Fibroblast of lung (primary cell): ENCODE data around the gene COL26A1. TPM values are rescaled to one million over a fixed set of nuclear protein-coding genes. Genes with fewer than 3 reads are reported as not detected.

ENCODE experiments used
- DNase-seq, 2 donors: peaks; one replicate each; pipeline versions ENCODE4 v3.0.0 to v3.0.0-alpha.2; 2010; ENCODE audit warnings: low read depth in 2 of 2
- H2AFZ ChIP-seq: 2 replicates; pipeline ENCODE4 v1.5.1; 2012; ENCODE audit warnings: low read length, control low read depth, inconsistent platforms
- H3K27ac ChIP-seq: 2 replicates; pipeline ENCODE4 v1.5.1; 2011; ENCODE audit warnings: low read length, control low read depth; ENCODE audit not compliant: insufficient read depth
- H3K27me3 ChIP-seq: 2 replicates; pipeline ENCODE4 v1.5.1; 2011; ENCODE audit warnings: mild to moderate bottlenecking, low read length; ENCODE audit not compliant: control insufficient read depth, insufficient read depth
- H3K36me3 ChIP-seq: 2 replicates; pipeline ENCODE4 v1.5.1; 2011; ENCODE audit warnings: low read length; ENCODE audit not compliant: control insufficient read depth, insufficient read depth
- H3K4me1 ChIP-seq: 2 replicates; pipeline ENCODE4 v1.5.1; 2011; ENCODE audit warnings: low read length; ENCODE audit not compliant: control insufficient read depth, insufficient read depth; ENCODE audit errors: extremely low read depth
- H3K4me2 ChIP-seq: 2 replicates; pipeline ENCODE4 v1.5.1; 2011; ENCODE audit warnings: low read length, control low read depth; ENCODE audit not compliant: insufficient read depth; ENCODE audit errors: extremely low read depth
- H3K4me3 ChIP-seq, 4 experiments: fragments of 200-600 bp in 1 of 4; sonication (generic) in 1 of 4; replicated peaks in 1 of 4; 2 replicates each; pipeline ENCODE4 v1.5.1; 2011 to 2016; ENCODE audit warnings: low read length in 4 of 4, low read depth in 3 of 4, mild to moderate bottlenecking in 3 of 4, control low read depth in 2 of 4, inconsistent platforms in 1 of 4, mixed read lengths in 1 of 4; ENCODE audit not compliant: insufficient read depth in 1 of 4; ENCODE audit errors: control extremely low read depth in 1 of 4
- H3K79me2 ChIP-seq: 2 replicates; pipeline ENCODE4 v1.5.1; 2012; ENCODE audit warnings: mild to moderate bottlenecking, low read length, inconsistent platforms; ENCODE audit not compliant: control insufficient read depth, insufficient read depth
- H3K9ac ChIP-seq: 2 replicates; pipeline ENCODE4 v1.5.1; 2011; ENCODE audit warnings: mild to moderate bottlenecking, low read length, control low read depth; ENCODE audit not compliant: insufficient read depth
- H3K9me3 ChIP-seq: 2 replicates; pipeline ENCODE4 v1.5.1; 2012; ENCODE audit warnings: low read depth, low read length; ENCODE audit not compliant: control insufficient read depth, insufficient read depth
- H4K20me1 ChIP-seq: 2 replicates; pipeline ENCODE4 v1.5.1; 2011; ENCODE audit warnings: low read length; ENCODE audit not compliant: control insufficient read depth, insufficient read depth; ENCODE audit errors: extremely low read depth
- EZH2 ChIP-seq: IDR thresholded peaks from 2 replicates; pipeline ENCODE4 v1.5.1; 2012; ENCODE audit warnings: low read length, control low read depth, mild to moderate bottlenecking; ENCODE audit errors: missing control alignments
- polyA plus RNA-seq, 2 donors: library from polyadenylated mRNA; depleted of rRNA in 1 of 2; stranded (reverse) in 1 of 2; unstranded in 1 of 2; fragments of >200 nt; gene quantifications; 2 replicates each; pipeline ENCODE4 v1.2.1, GENCODE V29; 2011 to 2012; ENCODE audit warnings: missing spikeins in 1 of 2
- total RNA-seq: library from RNA; depleted of rRNA; stranded (reverse); fragments of >200 nt; gene quantifications from 2 replicates; pipeline ENCODE4 v1.2.1, GENCODE V29; 2014
- TF ChIP-seq, protein P1 (sequence below), 2 donors: IDR thresholded peaks in 1 of 2; conservative IDR thresholded peaks in 1 of 2; 1 replicate in 1 of 2; 2 replicates in 1 of 2; pipeline ENCODE4 v1.5.1; 2011 to 2012; ENCODE audit warnings: low read length in 2 of 2, control low read depth in 1 of 2, inconsistent platforms in 1 of 2, low read depth in 1 of 2, mild to moderate bottlenecking in 1 of 2

Gene COL26A1
- total and polyA plus RNA-seq, 2 donors (not counting 1 experiment from before 2014, with no cell fraction given), result 0.06 TPM; not detected in 1

GRCh38 chr7:101536232-101536631 lies 173.6 kb downstream of the COL26A1 start:
- no peaks in the 10 kb centered on the region for H4K20me1 ChIP-seq
- H3K4me2 ChIP-seq, result no peak overlapping the region
- H3K9me3 ChIP-seq, result no peaks in the 10 kb centered on the region
- H3K27me3 ChIP-seq, result peaks cover 12% of the 10 kb centered on the region
- no peak overlapping the region for H3K9ac ChIP-seq
- H3K27ac ChIP-seq, result no peak overlapping the region
- H3K4me1 ChIP-seq, result peaks cover 10% of the 10 kb centered on the region
- DNase-seq, result no peak
- H2AFZ ChIP-seq, result no peak overlapping the region
- TF ChIP-seq, protein P1, sequence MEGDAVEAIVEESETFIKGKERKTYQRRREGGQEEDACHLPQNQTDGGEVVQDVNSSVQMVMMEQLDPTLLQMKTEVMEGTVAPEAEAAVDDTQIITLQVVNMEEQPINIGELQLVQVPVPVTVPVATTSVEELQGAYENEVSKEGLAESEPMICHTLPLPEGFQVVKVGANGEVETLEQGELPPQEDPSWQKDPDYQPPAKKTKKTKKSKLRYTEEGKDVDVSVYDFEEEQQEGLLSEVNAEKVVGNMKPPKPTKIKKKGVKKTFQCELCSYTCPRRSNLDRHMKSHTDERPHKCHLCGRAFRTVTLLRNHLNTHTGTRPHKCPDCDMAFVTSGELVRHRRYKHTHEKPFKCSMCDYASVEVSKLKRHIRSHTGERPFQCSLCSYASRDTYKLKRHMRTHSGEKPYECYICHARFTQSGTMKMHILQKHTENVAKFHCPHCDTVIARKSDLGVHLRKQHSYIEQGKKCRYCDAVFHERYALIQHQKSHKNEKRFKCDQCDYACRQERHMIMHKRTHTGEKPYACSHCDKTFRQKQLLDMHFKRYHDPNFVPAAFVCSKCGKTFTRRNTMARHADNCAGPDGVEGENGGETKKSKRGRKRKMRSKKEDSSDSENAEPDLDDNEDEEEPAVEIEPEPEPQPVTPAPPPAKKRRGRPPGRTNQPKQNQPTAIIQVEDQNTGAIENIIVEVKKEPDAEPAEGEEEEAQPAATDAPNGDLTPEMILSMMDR (conservative IDR thresholded peaks at IDR 0.05 in 1 of 2, IDR thresholded peaks at IDR 0.05 in 1 of 2; ENCODE audit: low read depth in 1 of 2, low read length in 2 of 2), result no peak
- TF ChIP-seq EZH2, result no peak
- H3K36me3 ChIP-seq, result no peaks in the 10 kb centered on the region
- H3K4me3 ChIP-seq, result no peak overlapping the region
- no peaks in the 10 kb centered on the region for H3K79me2 ChIP-seq

- H3K4me2 ChIP-seq, result no peak overlapping the region
- TF ChIP-seq EZH2, result no peak
- TF ChIP-seq, protein P1 (conservative IDR thresholded peaks at IDR 0.05 in 1 of 2, IDR thresholded peaks at IDR 0.05 in 1 of 2; ENCODE audit: low read depth in 1 of 2, low read length in 2 of 2), result no peak
- peaks cover 10% of the 10 kb centered on the region for H3K4me1 ChIP-seq
- H4K20me1 ChIP-seq, result no peaks in the 10 kb centered on the region
- no peaks in the 10 kb centered on the region for H3K79me2 ChIP-seq
- no peak overlapping the region for H2AFZ ChIP-seq
- no peak for DNase-seq
- H3K27me3 ChIP-seq, result peaks cover 12% of the 10 kb centered on the region
- H3K36me3 ChIP-seq, result no peaks in the 10 kb centered on the region
- no peaks in the 10 kb centered on the region for H3K9me3 ChIP-seq
- H3K4me3 ChIP-seq, result no peak overlapping the region
- H3K27ac ChIP-seq, result no peak overlapping the region
- H3K9ac ChIP-seq, result no peak overlapping the region
These were observed 174.0 kb downstream of the COL26A1 start for GRCh38 chr7:101536668-101537067.

- H4K20me1 ChIP-seq, result no peaks in the 10 kb centered on the region
- peak; percentile 10 to 78 for DNase-seq
- no peak overlapping the region for H3K4me3 ChIP-seq
- H2AFZ ChIP-seq, result no peak overlapping the region
- H3K4me1 ChIP-seq, result peaks cover 10% of the 10 kb centered on the region
- no peaks in the 10 kb centered on the region for H3K36me3 ChIP-seq
- H3K27ac ChIP-seq, result no peak overlapping the region
- no peaks in the 10 kb centered on the region for H3K79me2 ChIP-seq
- peak overlapping the region; percentile 13 for H3K4me2 ChIP-seq
- no peaks in the 10 kb centered on the region for H3K9me3 ChIP-seq
- H3K9ac ChIP-seq, result no peak overlapping the region
- TF ChIP-seq, protein P1 (conservative IDR thresholded peaks at IDR 0.05 in 1 of 2, IDR thresholded peaks at IDR 0.05 in 1 of 2; ENCODE audit: low read depth in 1 of 2, low read length in 2 of 2), result no peak
- no peak for TF ChIP-seq EZH2
- H3K27me3 ChIP-seq, result peaks cover 12% of the 10 kb centered on the region
These were observed 174.5 kb downstream of the COL26A1 start for GRCh38 chr7:101537205-101537604.
